Endothelial cell of umbilical vein (primary cell): ENCODE data around the gene VTI1A. TPM values are rescaled to one million over a fixed set of nuclear protein-coding genes. Genes with fewer than 3 reads are reported as not detected.

Experiments
- BruUV-seq: library from RNA; stranded (reverse); fragments of 400-500 nt; replicated peaks from 2 replicates; lab custom pipeline; 2021; lab: Mats Ljungman, UMichigan
- CTCF ChIA-PET: fragments of 300-600, 350-600 bp; sonication (Branson Sonifier 250); formaldehyde crosslinking; loops from one replicate; lab custom pipeline; 2021; ENCODE audit warnings: antibody characterized with exemption, inconsistent platforms; lab: Charles Lee
- POLR2A ChIA-PET: fragments of 300-600, 350-600 bp; sonication (Branson Sonifier 250); formaldehyde crosslinking; loops from one replicate; lab custom pipeline; 2021; ENCODE audit warnings: antibody characterized with exemption, inconsistent platforms; lab: Charles Lee
- DNase-seq: peaks from one replicate; pipeline ENCODE4 v3.0.0-alpha.2; 2011; ENCODE audit warnings: low read depth, low spot score
- FAIRE-seq: peaks from 2 replicates; lab custom pipeline; 2011; peaks lifted over from hg19 to GRCh38; lab: Jason Lieb, UNC
- H2AFZ ChIP-seq: 2 replicates; pipeline ENCODE4 v1.6.0; 2012; ENCODE audit warnings: low read depth, low read length, control low read depth, inconsistent platforms
- H3K27ac ChIP-seq: 2 replicates; pipeline ENCODE4 v1.5.1; 2011; ENCODE audit warnings: low read depth, mild to moderate bottlenecking, control low read depth, low read length, moderate library complexity; ENCODE audit not compliant: insufficient read depth
- H3K27me3 ChIP-seq, 2 experiments: 2 replicates each; pipeline versions ENCODE4 v1.6.0 to v1.6.1; 2011; ENCODE audit warnings: low read length in 2 of 2, mixed read lengths in 1 of 2; ENCODE audit not compliant: control insufficient read depth in 2 of 2, insufficient read depth in 2 of 2
- H3K36me3 ChIP-seq, 2 experiments: 2 replicates in 1 of 2; 3 replicates in 1 of 2; pipeline ENCODE4 v1.5.1; 2011; ENCODE audit warnings: low read length in 2 of 2, mild to moderate bottlenecking in 1 of 2, moderate library complexity in 1 of 2; ENCODE audit not compliant: control insufficient read depth in 2 of 2, insufficient read depth in 2 of 2; ENCODE audit errors: extremely low read depth in 1 of 2
- H3K4me1 ChIP-seq: 3 replicates; pipeline ENCODE4 v1.5.1; 2011; ENCODE audit warnings: mild to moderate bottlenecking, low read length; ENCODE audit not compliant: control insufficient read depth, insufficient read depth; ENCODE audit errors: extremely low read depth
- H3K4me2 ChIP-seq: 2 replicates; pipeline ENCODE4 v1.6.1; 2011; ENCODE audit warnings: low read length, control low read depth, mixed read lengths; ENCODE audit not compliant: insufficient read depth
- H3K4me3 ChIP-seq, 3 experiments: fragments of 200-600 bp in 1 of 3; sonication (generic), shearing (Covaris generic) in 1 of 3; replicated peaks in 1 of 3; 2 replicates each; pipeline ENCODE4 v1.5.1; 2011 to 2016; ENCODE audit warnings: control low read depth in 3 of 3, low read length in 3 of 3, mild to moderate bottlenecking in 2 of 3, inconsistent platforms in 1 of 3, low read depth in 1 of 3, moderate library complexity in 1 of 3; ENCODE audit not compliant: insufficient read depth in 1 of 3
- H3K79me2 ChIP-seq: 2 replicates; pipeline ENCODE4 v1.6.0; 2012; ENCODE audit warnings: low read length, inconsistent platforms; ENCODE audit not compliant: control insufficient read depth, insufficient read depth
- H3K9ac ChIP-seq: replicated peaks from 2 replicates; pipeline ENCODE3; 2011; ENCODE audit warnings: low read length, control low read depth; ENCODE audit not compliant: insufficient read depth; ENCODE audit errors: extremely low read depth
- H3K9me1 ChIP-seq: replicated peaks from 3 replicates; pipeline ENCODE4 v1.6.0; 2011; ENCODE audit warnings: mild to moderate bottlenecking, low read length; ENCODE audit not compliant: control insufficient read depth, insufficient read depth; ENCODE audit errors: extremely low read depth
- H3K9me3 ChIP-seq: replicated peaks from 2 replicates; pipeline ENCODE4 v1.5.1; 2012; ENCODE audit warnings: low read length, inconsistent platforms; ENCODE audit not compliant: control insufficient read depth, insufficient read depth
- H4K20me1 ChIP-seq: replicated peaks from 2 replicates; pipeline ENCODE3; 2011; ENCODE audit warnings: mild to moderate bottlenecking, low read length; ENCODE audit not compliant: control insufficient read depth, insufficient read depth; ENCODE audit errors: extremely low read depth
- CTCF ChIP-seq, 2 donors: IDR thresholded peaks; 1 replicate in 1 of 2; 2 replicates in 1 of 2; pipeline ENCODE4 v1.5.1; 2011; ENCODE audit warnings: low read length in 2 of 2, mild to moderate bottlenecking in 2 of 2, moderate library complexity in 2 of 2, control low read depth in 1 of 2, inconsistent platforms in 1 of 2, low read depth in 1 of 2; ENCODE audit not compliant: insufficient read depth in 1 of 2; ENCODE audit errors: extremely low read depth in 1 of 2
- EZH2 ChIP-seq: IDR thresholded peaks from 2 replicates; pipeline ENCODE4 v1.6.1; 2012; ENCODE audit warnings: borderline replicate concordance, low read depth, mild to moderate bottlenecking, moderate library complexity, low read length, inconsistent platforms; ENCODE audit not compliant: severe bottlenecking
- FOS ChIP-seq: IDR thresholded peaks from 2 replicates; pipeline ENCODE4 v1.6.1; 2011; ENCODE audit warnings: mild to moderate bottlenecking, low read length, moderate library complexity, borderline replicate concordance; ENCODE audit not compliant: insufficient read depth
- GATA2 ChIP-seq: IDR thresholded peaks from 2 replicates; pipeline ENCODE4 v1.7.0; 2011; ENCODE audit warnings: low read depth, mild to moderate bottlenecking, moderate library complexity, mixed read lengths, low read length; ENCODE audit not compliant: insufficient read length, insufficient read depth
- JUN ChIP-seq: IDR thresholded peaks from 2 replicates; pipeline ENCODE4 v1.6.1; 2011; ENCODE audit warnings: borderline replicate concordance, low read depth; ENCODE audit not compliant: insufficient read length, insufficient read depth
- MAX ChIP-seq: IDR thresholded peaks from 2 replicates; pipeline ENCODE4 v1.6.1; 2011; ENCODE audit not compliant: insufficient read depth, insufficient read length
- MYC ChIP-seq: IDR thresholded peaks from one replicate; pipeline ENCODE4 v1.6.1; 2011; ENCODE audit warnings: mild to moderate bottlenecking, low read depth, low read length
- POLR2A ChIP-seq: IDR thresholded peaks from 2 replicates; pipeline ENCODE4 v1.6.1; 2012; ENCODE audit warnings: low read depth, mild to moderate bottlenecking, control low read depth, low read length
- POLR2AphosphoS5 ChIP-seq: IDR thresholded peaks from 2 replicates; pipeline ENCODE4 v1.6.1; 2012; ENCODE audit warnings: low read depth, mild to moderate bottlenecking, control low read depth, low read length, moderate library complexity; ENCODE audit not compliant: insufficient read depth
- dilution Hi-C: fragments of 300-500 bp; cut with MboI; formaldehyde crosslinking; loops from one replicate; pipeline ENCODE4 v1.15.0; 2019; ENCODE audit warnings: low sequenced_read_pairs; ENCODE audit not compliant: extremely low pct_ligation_motif_present
- intact Hi-C: fragments of 100-400 bp; cut with micrococcal nuclease; formaldehyde crosslinking; loops from one replicate; pipeline ENCODE4 v1.10.0; 2022
- polyA plus RNA-seq, 4 experiments: library from polyadenylated mRNA; depleted of rRNA in 3 of 4; stranded (reverse) in 3 of 4; unstranded in 1 of 4; fragments of >200 nt; gene quantifications; 2 replicates each; pipeline versions ENCODE4 v1.2.1 to v1.2.3, GENCODE V29; 2011 to 2012; ENCODE audit warnings: missing spikeins in 1 of 4
- total RNA-seq: library from RNA; stranded (reverse); gene quantifications from 2 replicates; pipeline ENCODE4 v1.2.3, GENCODE V29; 2021

The VTI1A gene
- total and polyA plus RNA-seq, 2 donors (not counting 3 experiments of a cell fraction or from before 2014, with no cell fraction given) = 10.8 to 35.6 TPM

- no peaks in the 10 kb centered on the region for H3K79me2 ChIP-seq
- FAIRE-seq = no peak
- H3K27ac ChIP-seq = no peak overlapping the region
- intact Hi-C loops = no loop called here
- no peaks in the 10 kb centered on the region for H4K20me1 ChIP-seq
- H3K36me3 ChIP-seq = no peaks in the 10 kb centered on the region
- no peak overlapping the region for H3K4me3 ChIP-seq
- DNase-seq = no peak
- no peaks in the 10 kb centered on the region for H3K9me1 ChIP-seq
- POLR2A ChIA-PET = no interaction called here
- H3K9me3 ChIP-seq = no peaks in the 10 kb centered on the region
- dilution Hi-C loops = no loop called here
- H3K4me2 ChIP-seq = no peak overlapping the region
- TF ChIP-seq FOS = no peak
- no peak for TF ChIP-seq GATA2
- TF ChIP-seq CTCF (IDR thresholded peaks at IDR 0.05; ENCODE audit: extremely low read depth in 1 of 2, insufficient read depth in 1 of 2, low read depth in 1 of 2, low read length in 2 of 2) = no peak
- no peak for TF ChIP-seq MYC
- no peak for TF ChIP-seq POLR2A
- TF ChIP-seq MAX = no peak
- TF ChIP-seq EZH2 = no peak
- TF ChIP-seq POLR2AphosphoS5 = no peak
- TF ChIP-seq JUN = no peak
- H3K9ac ChIP-seq = no peak overlapping the region
- H3K27me3 ChIP-seq = no peaks in the 10 kb centered on the region
- BruUV-seq = no TSS peak
- no peak overlapping the region for H2AFZ ChIP-seq
- CTCF ChIA-PET = interaction anchor here (0.9 to 1.1 kb wide), 2 partner anchors 9 to 10 kb away, joined by 3 to 4 read pairs; no protein-coding TSS in a partner anchor
- peaks cover 17% of the 10 kb centered on the region for H3K4me1 ChIP-seq
These were observed 329.1 kb downstream of the VTI1A start for GRCh38 chr10:112775892-112776674.
